Esophagus squamous epithelium (tissue), 5 donors: ENCODE data around the gene NUP85. TPM values are rescaled to one million over a fixed set of nuclear protein-coding genes. Genes with fewer than 3 reads are reported as not detected.

Experiments
- DNase-seq: peaks from one replicate; lab custom pipeline; 2025; lab: John Stamatoyannopoulos, UW
- H3K27ac ChIP-seq, 4 donors: fragments of 200-600 bp; sonication (generic); one replicate each; pipeline ENCODE4 v1.5.1; 2016 to 2019; ENCODE audit warnings: mild to moderate bottlenecking in 1 of 4
- H3K27me3 ChIP-seq, 4 donors: fragments of 200-600 bp; sonication (generic); 1 replicate in 3 of 4; 2 replicates in 1 of 4; pipeline versions ENCODE4 v1.5.1 to v1.6.0; 2017 to 2021; ENCODE audit warnings: antibody characterized with exemption in 1 of 4
- H3K36me3 ChIP-seq, 3 donors: fragments of 200-600 bp; sonication (generic); one replicate each; pipeline ENCODE4 v1.5.1; 2016 to 2019
- H3K4me1 ChIP-seq, 3 donors: fragments of 200-600 bp; sonication (generic); one replicate each; pipeline ENCODE4 v1.5.1; 2017 to 2019
- H3K4me3 ChIP-seq, 4 donors: fragments of 200-600 bp; sonication (generic); 1 replicate in 3 of 4; 2 replicates in 1 of 4; pipeline ENCODE4 v1.5.1; 2016 to 2019; ENCODE audit warnings: mild to moderate bottlenecking in 2 of 4, moderate library complexity in 1 of 4
- H3K9me3 ChIP-seq, 3 donors: fragments of 200-600 bp; sonication (generic); one replicate each; pipeline ENCODE4 v1.5.1; 2016 to 2019
- CTCF ChIP-seq, 6 experiments: fragments of 450-650 bp in 4 of 6; fragments of 200-600 bp in 2 of 6; sonication (generic) in 2 of 6; IDR thresholded peaks; one replicate each; pipeline ENCODE4 v1.5.1; 2016 to 2019; ENCODE audit warnings: antibody characterized with exemption in 6 of 6, mild to moderate bottlenecking in 4 of 6, moderate library complexity in 4 of 6
- POLR2A ChIP-seq, 4 donors: fragments of 450-650 bp; IDR thresholded peaks; one replicate each; pipeline ENCODE4 v1.6.1; 2017; ENCODE audit warnings: antibody characterized with exemption in 4 of 4, mild to moderate bottlenecking in 4 of 4, moderate library complexity in 3 of 4
- WGBS, 2 donors: methylation state at CpG; one replicate each; pipeline ENCODE4 v1.1.5; 2018; 5-methylcytosine and 5-hydroxymethylcytosine counted together
- intact Hi-C: fragments of 100-400 bp; cut with DNase I; formaldehyde crosslinking; loops from one replicate; pipeline ENCODE4 v1.15.0; 2022
- total RNA-seq, 4 donors: library from RNA; depleted of rRNA; stranded (reverse); fragments of >200 nt; gene quantifications; one replicate each; pipeline ENCODE4 v1.1.0, GENCODE V29; 2016
- donor health status: DM: yes; HTN: yes; CAD: no.

The NUP85 gene
- total RNA-seq, 4 donors from 2014 or later, result 17.5 to 33.3 (median 29.0) TPM

DNA sequence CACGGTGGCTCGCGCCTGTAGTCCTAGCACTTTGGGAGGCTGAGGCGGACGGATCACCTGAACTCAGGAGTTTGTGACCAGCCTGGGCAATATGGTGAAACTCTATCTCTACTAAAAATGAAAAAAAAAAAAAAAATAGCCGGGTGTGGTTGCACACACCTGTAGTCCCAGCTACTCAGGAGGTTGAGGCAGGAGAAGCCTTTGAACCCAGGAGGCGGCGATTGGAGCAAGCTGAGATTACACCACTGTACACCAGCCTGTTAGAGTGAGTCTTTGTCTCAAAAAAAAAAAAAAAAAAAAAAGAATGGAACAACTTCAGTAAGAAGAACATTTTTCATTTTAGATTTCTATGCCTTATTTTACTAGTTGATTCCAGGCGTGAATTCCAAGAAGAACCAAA, 2.7 kb downstream of the NUP85 start:
- WGBS, 2 donors, result 88 to 96% methylated on average over 9 of the region's 9 CpGs
- TF ChIP-seq POLR2A (IDR thresholded peaks at IDR 0.05), result no peak
- no peak for TF ChIP-seq CTCF (IDR thresholded peaks at IDR 0.05)
- no peak overlapping the region for H3K27ac ChIP-seq
- H3K4me3 ChIP-seq, result no peak overlapping the region
- no peaks in the 10 kb centered on the region for H3K9me3 ChIP-seq
- H3K27me3 ChIP-seq, result no peaks in the 10 kb centered on the region
- H3K36me3 ChIP-seq, result peaks cover 0 to 50% (median 37%) of the 10 kb centered on the region in 3 donors
- H3K4me1 ChIP-seq, result peaks cover 14 to 30% (median 15%) of the 10 kb centered on the region in 3 donors
- no peak for DNase-seq
- intact Hi-C loops, result no loop called here

DNA sequence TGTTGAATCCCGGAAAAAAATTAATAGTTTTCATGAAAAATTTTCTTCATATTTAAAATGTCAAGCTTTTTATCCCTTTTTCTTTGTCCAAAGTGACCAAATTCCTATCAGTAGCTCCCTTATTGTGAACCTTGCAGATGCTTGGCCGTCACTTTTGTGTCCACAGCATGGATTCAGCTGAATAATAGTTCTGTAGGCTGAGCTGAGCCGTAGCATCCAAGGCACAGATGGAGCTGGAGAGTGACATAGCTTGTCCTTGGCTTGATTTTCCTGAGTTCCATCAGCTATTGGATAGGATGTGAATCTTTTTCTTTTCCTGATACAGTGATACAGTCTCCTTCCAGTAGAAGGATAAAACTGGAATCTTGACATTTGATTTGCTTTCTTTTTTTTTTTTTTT, 3.6 kb downstream of the NUP85 start:
- intact Hi-C loops, result no loop called here
- no peak for TF ChIP-seq POLR2A (IDR thresholded peaks at IDR 0.05)
- TF ChIP-seq CTCF (IDR thresholded peaks at IDR 0.05), result no peak
- Histone ChIP-seq H3K36me3 (peaks cover 0 to 59% (median 42%) of the 10 kb centered on the region in 3 donors), H3K27me3 (no peaks in the 10 kb centered on the region), H3K4me3 (no peak overlapping the region), H3K4me1 (peaks cover 14 to 30% (median 15%) of the 10 kb centered on the region in 3 donors), H3K27ac (no peak overlapping the region), H3K9me3 (no peaks in the 10 kb centered on the region)
- no peak for DNase-seq
- WGBS, 2 donors, result 82% methylated on average over 3 of the region's 3 CpGs

DNA sequence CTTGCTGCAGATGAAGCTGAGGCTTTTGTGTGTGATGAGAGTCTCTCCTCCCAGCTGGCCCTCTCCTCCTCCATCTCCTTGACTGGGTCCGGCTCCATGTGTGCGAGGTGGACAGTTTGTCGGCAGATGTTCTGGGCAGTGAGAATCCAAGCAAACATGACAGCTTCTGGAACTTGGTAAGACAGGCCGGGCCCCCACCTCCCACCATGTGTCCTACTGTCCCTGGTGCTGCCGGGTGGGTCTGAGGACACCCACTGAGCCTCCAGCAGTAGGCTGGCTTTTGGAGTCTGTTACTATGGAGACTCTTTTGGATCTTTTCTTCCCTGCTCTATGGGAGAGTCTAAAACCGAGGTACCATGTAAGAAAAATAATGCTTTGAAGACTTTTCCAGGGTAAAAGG, 12.7 kb downstream of the NUP85 start:
- Histone ChIP-seq H3K9me3 (no peaks in the 10 kb centered on the region), H3K27me3 (no peaks in the 10 kb centered on the region), H3K27ac (no peak overlapping the region), H3K4me1 (no peaks in the 10 kb centered on the region), H3K36me3 (peaks cover 26 to 99% (median 44%) of the 10 kb centered on the region in 3 donors), H3K4me3 (no peak overlapping the region)
- 81 to 85% methylated on average over 3 to 6 of the region's 6 CpGs for WGBS, 2 donors
- DNase-seq, result no peak
- intact Hi-C loops, result no loop called here
- TF ChIP-seq CTCF (IDR thresholded peaks at IDR 0.05), result no peak
- no peak for TF ChIP-seq POLR2A (IDR thresholded peaks at IDR 0.05)

DNA sequence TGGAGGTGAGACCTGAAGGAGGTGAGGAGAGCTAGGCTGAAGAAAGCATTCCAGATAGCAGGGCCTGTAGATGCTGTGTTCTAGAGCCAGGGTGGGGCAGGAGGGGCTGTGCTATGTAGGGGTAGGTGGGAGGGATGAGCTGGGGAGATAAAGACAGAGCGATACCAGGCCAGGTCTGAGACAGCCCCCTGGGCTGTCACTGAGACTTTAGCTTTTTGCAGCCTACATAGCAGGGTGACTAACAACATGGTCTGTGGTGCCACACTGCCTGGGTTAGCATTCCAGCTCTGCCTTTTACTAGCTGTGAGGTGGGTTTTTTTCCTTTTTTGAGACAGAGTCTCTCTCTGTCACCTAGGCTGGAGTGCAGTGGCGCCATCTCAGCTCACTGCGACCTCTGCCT, 14.3 kb downstream of the NUP85 start:
- no peak for DNase-seq
- Histone ChIP-seq H3K27me3 (no peaks in the 10 kb centered on the region), H3K4me1 (no peaks in the 10 kb centered on the region), H3K36me3 (peaks cover 27 to 99% (median 40%) of the 10 kb centered on the region in 3 donors), H3K9me3 (no peaks in the 10 kb centered on the region), H3K4me3 (no peak overlapping the region), H3K27ac (no peak overlapping the region)
- TF ChIP-seq CTCF (IDR thresholded peaks at IDR 0.05), result no peak
- TF ChIP-seq POLR2A (IDR thresholded peaks at IDR 0.05), result no peak
- 97 to 100% methylated on average over 3 of the region's 3 CpGs for WGBS, 2 donors
- intact Hi-C loops, result no loop called here

- intact Hi-C loops, result no loop called here
- H3K4me3 ChIP-seq, result no peak overlapping the region
- TF ChIP-seq CTCF (IDR thresholded peaks at IDR 0.05), result no peak
- peaks cover 0 to 19% (median 5%) of the 10 kb centered on the region in 3 donors for H3K4me1 ChIP-seq
- H3K27me3 ChIP-seq, result no peaks in the 10 kb centered on the region
- WGBS, 2 donors, result 62 to 73% methylated on average over 7 to 10 of the region's 14 CpGs
- H3K9me3 ChIP-seq, result no peaks in the 10 kb centered on the region
- no peak for DNase-seq
- H3K27ac ChIP-seq, result no peak overlapping the region
- H3K36me3 ChIP-seq, result peaks cover 15 to 99% (median 16%) of the 10 kb centered on the region in 3 donors
Measured at GRCh38 chr17:75225016-75225415, 19.5 kb downstream of the NUP85 start.
